ENCODE data around the gene DCTPP1.

GRCh38 chr16:30381291-30382041 is 48.4 kb downstream of the DCTPP1 start:
- TF ChIP-seq CTCF (conservative IDR thresholded peaks at IDR 0.05; ENCODE audit: low read depth, low read length) (no peak), EZH2phosphoT487 (IDR thresholded peaks at IDR 0.05; ENCODE audit: borderline replicate concordance, low read length) (no peak), EZH2 (IDR thresholded peaks at IDR 0.05; ENCODE audit: low read length, unreplicated experiment) (no peak)
